Measurements from ENCODE around the gene IRX2.

Gene IRX2

GRCh38 chr5:2740051-2740875 lies 11.2 kb downstream of the IRX2 start:
- DNase-seq, result no peak

DNA sequence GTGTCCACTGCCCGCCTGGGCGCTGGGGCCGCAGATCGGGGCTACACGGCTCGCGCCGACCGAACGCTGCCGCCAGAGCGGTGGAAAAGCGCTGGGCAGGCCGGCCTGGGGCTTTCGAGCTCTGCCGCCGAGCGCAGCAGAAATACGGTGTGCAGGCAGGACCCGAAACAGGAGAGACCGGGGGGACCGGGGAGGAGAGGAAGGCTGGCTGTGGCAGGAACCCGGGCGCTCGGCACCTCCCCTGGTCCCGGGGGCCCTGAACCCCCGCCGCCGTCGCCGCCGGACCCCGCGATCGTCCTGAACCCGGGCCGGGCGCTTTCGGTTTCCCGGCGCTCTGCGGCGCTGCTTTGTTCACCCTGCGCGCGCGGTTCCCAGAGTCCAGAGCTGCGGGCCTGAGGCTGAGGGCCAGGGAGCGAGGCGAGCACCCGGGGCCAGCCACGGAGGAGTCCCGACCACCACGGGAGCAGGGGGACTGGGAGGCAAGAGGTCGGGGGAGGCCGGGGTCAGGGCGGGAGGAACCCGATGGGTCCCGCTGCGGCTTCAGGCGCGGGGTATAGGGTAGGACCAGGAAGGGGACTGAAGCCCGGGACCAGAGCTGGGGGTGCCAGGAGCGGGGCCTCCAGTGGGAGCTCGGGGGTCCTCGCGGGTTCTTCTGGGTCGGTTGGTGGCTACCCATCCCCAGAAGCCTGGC lies 12.0 kb downstream of the IRX2 start:
- DNase-seq, result no peak

DNA sequence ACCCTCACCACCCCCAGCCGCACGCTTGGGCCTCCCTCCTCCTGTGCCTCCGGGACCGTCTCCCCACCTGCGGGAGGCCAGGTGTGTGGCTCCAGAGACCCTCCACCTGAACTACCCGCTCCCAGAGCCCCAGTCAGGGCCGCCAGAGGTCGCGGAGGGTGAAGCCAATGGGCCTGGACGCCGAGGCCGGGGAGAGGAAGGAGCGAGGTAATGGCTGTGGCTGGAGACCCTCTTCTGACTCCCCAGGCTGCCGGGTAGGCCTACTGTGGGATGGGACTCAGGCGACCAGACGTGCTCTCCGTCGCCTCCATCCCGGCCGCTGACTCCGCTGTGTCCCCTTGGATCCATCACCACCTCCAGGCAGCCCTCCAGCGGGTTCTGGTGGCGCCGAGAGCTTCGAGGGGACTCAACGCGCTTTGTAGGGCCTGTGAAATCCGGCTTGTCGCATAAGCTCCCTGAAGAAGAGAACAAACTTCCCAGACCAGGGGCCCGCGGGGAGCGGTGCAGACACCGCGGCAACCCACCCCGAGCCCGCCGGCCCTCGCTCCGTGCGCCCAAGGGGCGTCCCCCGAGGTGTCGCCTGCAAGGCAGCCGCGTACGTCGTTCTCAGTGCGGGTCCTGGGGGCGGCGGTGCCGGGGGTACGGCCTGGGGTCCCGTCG lies 12.6 kb downstream of the IRX2 start:
- DNase-seq, result no peak

DNA sequence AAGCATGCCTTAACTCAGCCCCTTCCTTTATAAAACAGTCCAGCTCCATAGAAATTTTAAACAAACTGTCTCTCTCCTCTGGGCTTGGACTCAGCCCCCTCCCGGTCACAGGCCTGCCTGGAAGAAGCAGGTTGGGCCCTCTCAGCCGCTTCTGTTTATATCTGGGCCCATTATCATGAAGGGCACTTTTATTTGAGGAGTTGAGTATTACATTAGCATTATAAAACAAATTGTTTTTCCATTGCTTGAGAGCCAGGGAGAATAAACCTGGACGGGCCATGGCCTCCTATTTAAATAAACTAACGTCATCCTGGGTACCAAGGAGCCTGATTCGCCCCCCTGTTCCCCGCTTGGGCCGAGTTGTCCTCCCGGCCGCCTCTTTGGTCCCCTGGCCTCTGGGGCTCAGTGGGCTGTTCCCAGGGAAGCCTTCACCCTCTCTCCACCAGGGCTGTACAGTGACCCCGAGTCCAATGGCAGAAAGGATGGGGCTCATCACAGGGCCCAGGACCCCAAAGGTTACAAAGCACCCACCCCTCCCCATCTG lies 13.2 kb downstream of the IRX2 start:
- DNase-seq, result no peak

DNA sequence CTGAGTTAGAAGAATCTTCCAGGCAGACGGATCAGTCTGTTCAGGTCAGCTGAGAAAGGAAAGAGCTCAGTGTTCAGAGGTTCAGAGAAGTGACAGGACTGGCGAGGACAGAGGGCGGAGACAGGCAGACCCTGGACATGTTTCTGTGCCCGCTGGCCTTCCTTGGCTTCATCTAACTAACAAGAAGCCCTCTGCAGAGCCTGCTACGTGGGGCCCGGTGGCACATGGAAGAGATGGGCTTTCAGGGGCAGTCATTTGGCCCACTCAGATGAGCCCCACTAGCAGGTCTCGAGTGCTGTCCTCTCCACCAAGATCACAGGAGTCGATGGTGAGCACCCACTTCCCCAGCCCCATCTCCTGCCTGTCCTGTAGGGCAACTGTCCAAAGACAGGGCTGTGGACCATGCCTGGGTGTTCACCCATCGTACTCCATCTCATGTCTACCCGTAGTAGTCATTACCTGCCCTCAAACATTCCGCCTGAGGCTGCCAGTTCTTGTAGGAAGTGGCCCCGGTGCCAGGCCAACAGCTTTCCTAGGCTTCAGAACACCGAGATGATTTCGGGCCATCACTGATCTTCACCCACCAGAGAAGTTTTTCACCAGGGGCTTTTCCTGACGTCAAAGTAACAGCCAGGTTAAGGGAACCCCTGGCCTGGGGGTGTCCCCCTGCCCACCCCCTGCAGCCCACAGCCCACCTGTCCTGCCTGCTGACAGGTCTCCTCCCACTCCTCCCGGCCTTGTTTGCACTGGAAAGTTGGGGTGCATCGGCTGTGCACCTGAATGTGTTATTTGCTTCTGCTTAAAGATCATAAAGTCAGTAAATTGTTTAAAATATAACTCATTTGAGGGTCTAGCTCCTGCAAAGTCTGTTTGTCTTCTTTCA lies 14.0 kb downstream of the IRX2 start:
- DNase-seq, result no peak

DNA sequence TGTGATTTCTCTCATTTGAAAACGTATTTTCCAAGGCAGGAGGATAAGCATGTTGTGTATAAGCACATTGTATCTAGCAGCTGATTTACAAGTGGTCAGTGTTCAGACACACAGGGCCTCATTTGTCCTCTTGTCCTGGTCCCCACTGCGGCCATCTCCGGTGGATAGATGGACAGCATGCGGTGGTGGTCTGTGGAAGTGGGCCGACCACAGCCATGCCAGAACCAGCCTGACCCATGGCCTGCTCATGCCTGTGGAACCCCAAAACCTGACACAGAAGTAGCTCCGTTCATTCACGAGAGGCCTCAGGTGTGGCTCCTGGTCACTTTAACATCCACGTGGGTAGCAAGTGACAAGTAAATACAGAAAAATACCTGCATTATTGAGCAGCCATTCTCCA lies 14.6 kb downstream of the IRX2 start:
- DNase-seq, result no peak

DNA sequence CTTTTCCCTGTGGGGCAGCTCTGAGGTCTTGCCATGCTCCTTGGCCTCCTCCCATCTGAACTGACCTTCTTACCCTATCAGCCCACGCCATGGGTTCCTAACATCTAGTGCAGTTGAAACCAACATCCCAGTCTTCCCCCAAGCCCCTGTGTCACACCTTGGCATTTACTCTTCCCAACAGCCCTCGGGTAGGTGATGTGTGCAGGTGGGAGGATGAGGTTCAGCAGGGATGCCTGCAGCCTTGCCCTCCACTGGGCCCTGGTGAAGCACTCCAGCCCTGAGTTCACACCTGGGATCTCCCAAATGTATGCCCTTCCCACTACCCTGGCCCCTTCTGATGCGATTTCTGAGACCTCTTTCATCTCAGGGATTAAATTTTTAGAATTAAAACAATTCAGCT lies 15.5 kb downstream of the IRX2 start:
- DNase-seq, result no peak

- no peak for DNase-seq
These were observed 18.6 kb downstream of the IRX2 start for GRCh38 chr5:2732850-2733249.

DNA sequence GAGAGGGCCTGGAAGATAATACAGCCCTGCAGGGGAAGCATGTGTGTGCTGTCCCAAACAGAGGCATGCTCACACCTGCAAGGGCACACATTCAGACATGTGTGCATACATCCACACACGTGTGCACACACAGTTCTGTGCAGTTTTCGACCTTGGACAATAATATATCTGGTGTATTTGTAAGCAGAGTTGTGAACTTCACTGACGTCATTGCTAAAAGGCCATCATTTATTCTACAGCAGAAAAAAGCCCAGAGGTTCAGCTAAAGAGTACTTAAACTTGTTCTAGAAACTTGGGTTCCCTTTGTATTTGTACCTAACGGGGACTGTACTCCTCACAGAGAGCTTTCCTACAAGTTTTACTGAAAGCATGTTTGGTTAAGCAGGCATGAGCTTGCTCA lies 19.5 kb downstream of the IRX2 start:
- DNase-seq, result no peak

GRCh38 chr5:2729189-2729588 lies 22.3 kb downstream of the IRX2 start:
- DNase-seq, result no peak

GRCh38 chr5:2727550-2727949 lies 23.9 kb downstream of the IRX2 start:
- no peak for DNase-seq

DNA sequence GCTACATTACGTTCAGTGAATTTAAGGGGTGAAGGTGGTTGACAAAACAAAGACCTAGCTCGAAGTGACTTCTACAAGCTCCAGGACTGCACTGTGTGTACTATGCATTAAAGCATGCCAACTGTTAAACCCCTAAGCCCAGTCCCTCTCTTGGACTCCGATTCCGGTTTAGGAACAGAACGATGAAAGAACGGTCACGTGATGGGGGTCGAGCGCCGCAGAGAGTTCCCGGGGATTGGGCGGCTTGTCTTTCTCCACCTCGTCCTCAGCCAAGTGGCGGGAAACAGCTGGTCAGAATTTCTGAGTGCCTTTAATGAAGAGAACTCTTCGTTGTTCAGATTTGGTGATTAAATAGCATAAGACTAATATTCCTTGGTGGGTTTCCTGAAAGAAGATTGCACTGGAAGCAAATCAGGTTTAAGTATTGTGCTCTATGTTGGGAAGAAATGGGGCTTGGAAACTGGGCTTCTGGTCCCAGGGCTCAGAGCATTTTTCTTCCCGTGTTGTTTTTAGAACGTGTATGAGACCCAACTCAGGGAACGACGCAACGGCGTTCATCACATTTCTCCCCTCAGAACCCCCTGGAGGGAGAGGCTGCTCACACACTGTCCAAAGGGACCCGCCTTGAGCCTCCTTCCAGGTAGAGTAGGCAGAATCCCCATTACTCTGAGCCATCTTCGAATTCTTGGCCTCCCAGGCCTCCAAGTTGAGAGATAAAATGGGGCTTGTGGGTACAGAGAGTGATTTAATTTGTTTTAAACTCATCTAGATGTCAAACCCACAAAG lies 25.3 kb downstream of the IRX2 start:
- no peak for DNase-seq

GRCh38 chr5:2724831-2725230 lies 26.6 kb downstream of the IRX2 start:
- no peak for DNase-seq

GRCh38 chr5:2724031-2724581 lies 27.4 kb downstream of the IRX2 start:
- no peak for DNase-seq

GRCh38 chr5:2722901-2723300 lies 28.6 kb downstream of the IRX2 start:
- no peak for DNase-seq

- no peak for DNase-seq
These were observed 29.9 kb downstream of the IRX2 start for GRCh38 chr5:2721385-2722138.

GRCh38 chr5:2719332-2719731 lies 32.1 kb downstream of the IRX2 start:
- no peak for DNase-seq

- no peak for DNase-seq
These were observed 33.4 kb downstream of the IRX2 start for GRCh38 chr5:2718115-2718514.

DNA sequence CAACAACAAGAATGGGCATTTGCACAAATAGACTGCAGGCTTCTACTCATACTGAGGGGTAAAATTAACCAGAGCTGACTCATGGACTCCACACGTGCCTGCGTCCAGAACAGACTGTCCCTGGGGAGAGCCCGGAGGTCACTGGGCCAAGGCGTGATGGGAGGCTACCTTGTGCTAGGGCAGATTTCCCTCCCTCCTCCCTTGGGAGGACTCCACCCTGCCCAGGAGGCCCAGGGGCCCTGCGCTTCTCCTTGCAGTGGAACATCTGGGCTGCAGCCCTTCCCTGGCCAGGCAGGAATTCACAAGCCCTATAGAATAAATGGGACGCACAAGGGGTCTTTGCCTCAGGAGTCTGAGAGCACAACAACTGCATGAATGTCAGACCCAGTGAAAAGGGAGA lies 35.6 kb downstream of the IRX2 start:
- no peak for DNase-seq

DNA sequence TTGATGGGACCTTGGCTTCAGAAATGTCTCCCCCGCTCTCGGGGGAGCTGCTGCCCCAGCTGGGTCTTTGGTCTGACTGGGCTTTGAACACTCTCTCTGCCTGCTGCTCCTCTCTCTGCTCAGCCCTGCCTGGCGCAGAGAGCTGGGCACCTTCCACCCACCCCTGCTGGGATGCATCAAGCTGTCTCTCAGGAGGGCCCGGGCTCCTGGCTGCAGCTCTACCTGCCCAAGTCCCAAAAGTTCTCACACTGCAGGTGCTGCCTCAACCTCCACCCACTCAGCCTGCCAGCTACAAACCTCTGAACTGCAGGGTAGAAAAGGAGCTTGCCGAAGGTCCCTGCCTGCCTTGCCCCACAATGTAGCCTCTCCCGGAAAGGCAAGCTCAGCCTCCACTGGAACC lies 36.7 kb downstream of the IRX2 start:
- DNase-seq, result no peak

GRCh38 chr5:2714026-2714425 lies 37.5 kb downstream of the IRX2 start:
- DNase-seq, result no peak

Data from NCI-H510A treated with DMSO at 0.1 percent for 48 hours (cell line).